DND-41 (cell line): Measurements from ENCODE around the gene PDE6A.
A peak's percentile ranks its signal among the peaks of the same experiment; 100 is the strongest.

ENCODE experiments used
- ATAC-seq: fragments of 200-7000 bp; cut with Tn5 transposase; 3 replicates; pipeline ENCODE4 v1.9.1; 2021; ENCODE audit warnings: low read depth; ENCODE audit not compliant: insufficient read depth
- DNase-seq: peaks from one replicate; pipeline ENCODE4 v3.0.0-alpha.2; 2020
- H2AFZ ChIP-seq: 2 replicates; pipeline ENCODE4 v1.6.0; 2012; ENCODE audit warnings: low read depth, low read length
- H3K27ac ChIP-seq: 2 replicates; pipeline ENCODE4 v1.5.1; 2012; ENCODE audit warnings: low read length, inconsistent platforms
- H3K27me3 ChIP-seq: fragments of 200-600 bp; sonication (generic); 2 replicates; pipeline ENCODE4 v1.6.0; 2012; ENCODE audit warnings: low read length, mild to moderate bottlenecking, inconsistent platforms; ENCODE audit not compliant: insufficient read depth, poor library complexity
- H3K36me3 ChIP-seq: 2 replicates; pipeline ENCODE4 v1.5.1; 2012; ENCODE audit warnings: low read length, inconsistent platforms; ENCODE audit not compliant: insufficient read depth
- H3K4me1 ChIP-seq: 2 replicates; pipeline ENCODE4 v1.5.1; 2012; ENCODE audit warnings: mild to moderate bottlenecking, low read length; ENCODE audit not compliant: insufficient read depth
- H3K4me2 ChIP-seq: 2 replicates; pipeline ENCODE4 v1.6.0; 2012; ENCODE audit warnings: mild to moderate bottlenecking, moderate library complexity, low read length, inconsistent platforms; ENCODE audit not compliant: insufficient read depth
- H3K4me3 ChIP-seq, 2 experiments: fragments of 200-600 bp in 1 of 2; shearing (Covaris generic) in 1 of 2; 2 replicates each; pipeline ENCODE4 v1.5.1; 2012 to 2016; ENCODE audit warnings: inconsistent platforms in 2 of 2, low read length in 2 of 2, mild to moderate bottlenecking in 2 of 2, low read depth in 1 of 2, moderate library complexity in 1 of 2
- H3K79me2 ChIP-seq: 2 replicates; pipeline ENCODE4 v1.6.0; 2012; ENCODE audit warnings: low read length, inconsistent platforms; ENCODE audit not compliant: insufficient read depth
- H3K9ac ChIP-seq: 2 replicates; pipeline ENCODE4 v1.6.0; 2012; ENCODE audit warnings: low read depth, mild to moderate bottlenecking, inconsistent platforms, low read length, moderate library complexity
- H3K9me3 ChIP-seq: 2 replicates; pipeline ENCODE4 v1.5.1; 2012; ENCODE audit warnings: low read length, moderate library complexity, mild to moderate bottlenecking, inconsistent platforms; ENCODE audit not compliant: insufficient read depth, severe bottlenecking
- H4K20me1 ChIP-seq: 2 replicates; pipeline ENCODE4 v1.6.0; 2012; ENCODE audit warnings: low read length; ENCODE audit not compliant: insufficient read depth
- CTCF ChIP-seq: IDR thresholded peaks from 2 replicates; pipeline ENCODE4 v1.5.1; 2012; ENCODE audit warnings: borderline replicate concordance, low read length, moderate library complexity, mild to moderate bottlenecking; ENCODE audit not compliant: poor library complexity, severe bottlenecking; ENCODE audit errors: extremely low read depth
- EZH2 ChIP-seq: IDR thresholded peaks from 3 replicates; pipeline ENCODE4 v1.6.1; 2012; ENCODE audit warnings: borderline replicate concordance, low read depth, mild to moderate bottlenecking, moderate library complexity, low read length, inconsistent platforms; ENCODE audit not compliant: severe bottlenecking

PDE6A gene

GRCh38 chr5:149953436-149954121 lies 9.0 kb upstream of the PDE6A start:
- Histone ChIP-seq H3K36me3 (no peaks in the 10 kb centered on the region), H4K20me1 (no peaks in the 10 kb centered on the region), H3K9ac (no peak overlapping the region), H3K27me3 (peaks cover 6% of the 10 kb centered on the region), H3K4me2 (no peak overlapping the region), H3K9me3 (no peaks in the 10 kb centered on the region), H2AFZ (no peak overlapping the region), H3K4me3 (no peak overlapping the region), H3K27ac (no peak overlapping the region), H3K4me1 (no peaks in the 10 kb centered on the region), H3K79me2 (no peaks in the 10 kb centered on the region)
- no peak for TF ChIP-seq EZH2
- TF ChIP-seq CTCF, result no peak
- ATAC-seq (no peak), DNase-seq (no peak)

GRCh38 chr5:149951138-149951749 lies 6.7 kb upstream of the PDE6A start:
- TF ChIP-seq CTCF (no peak), EZH2 (no peak)
- Histone ChIP-seq H3K27ac (no peak overlapping the region), H3K4me2 (no peak overlapping the region), H4K20me1 (no peaks in the 10 kb centered on the region), H3K79me2 (no peaks in the 10 kb centered on the region), H3K27me3 (peaks cover 6% of the 10 kb centered on the region), H3K36me3 (no peaks in the 10 kb centered on the region), H3K9ac (no peak overlapping the region), H3K4me3 (no peak overlapping the region), H2AFZ (0 out of 2 replicates have a peak overlapping the region, but pooled peaks have one; percentile 26), H3K9me3 (no peaks in the 10 kb centered on the region), H3K4me1 (no peaks in the 10 kb centered on the region)
- no peak for ATAC-seq
- no peak for DNase-seq

- no peaks in the 10 kb centered on the region for H3K79me2 ChIP-seq
- no peaks in the 10 kb centered on the region for H3K36me3 ChIP-seq
- no peak overlapping the region for H2AFZ ChIP-seq
- H3K27me3 ChIP-seq, result peaks cover 12% of the 10 kb centered on the region
- no peaks in the 10 kb centered on the region for H3K4me1 ChIP-seq
- H3K9me3 ChIP-seq, result no peaks in the 10 kb centered on the region
- H3K27ac ChIP-seq, result no peak overlapping the region
- ATAC-seq (no peak), DNase-seq (no peak)
- no peak for TF ChIP-seq EZH2
- TF ChIP-seq CTCF, result no peak
- H3K9ac ChIP-seq, result no peak overlapping the region
- no peak overlapping the region for H3K4me3 ChIP-seq
- no peak overlapping the region for H3K4me2 ChIP-seq
- no peaks in the 10 kb centered on the region for H4K20me1 ChIP-seq
Observed at GRCh38 chr5:149948993-149949392, 4.4 kb upstream of the PDE6A start.
